ENCODE data around the gene SHFL.

Gene SHFL

GRCh38 chr19:10069046-10069445, 17.1 kb upstream of the SHFL start:
- H3K4me3 ChIP-seq (ENCODE audit: low read length) = no peak overlapping the region
- H3K9ac ChIP-seq (ENCODE audit: low read length) = no peak overlapping the region
- peaks cover 3% of the 10 kb centered on the region for H3K4me1 ChIP-seq (ENCODE audit: control insufficient read depth, low read depth, low read length)
- H3K27ac ChIP-seq (ENCODE audit: low read length) = no peak overlapping the region
- H3K9me3 ChIP-seq (ENCODE audit: control insufficient read depth, low read depth, low read length) = no peaks in the 10 kb centered on the region
- no peaks in the 10 kb centered on the region for H3K27me3 ChIP-seq (ENCODE audit: control insufficient read depth, insufficient read depth, low read length)
- H3K36me3 ChIP-seq (ENCODE audit: control insufficient read depth, low read depth, low read length) = no peaks in the 10 kb centered on the region

- H3K4me1 ChIP-seq (ENCODE audit: control insufficient read depth, low read depth, low read length) = peaks cover 3% of the 10 kb centered on the region
- H3K9me3 ChIP-seq (ENCODE audit: control insufficient read depth, low read depth, low read length) = no peaks in the 10 kb centered on the region
- H3K4me3 ChIP-seq (ENCODE audit: low read length) = no peak overlapping the region
- no peak overlapping the region for H3K9ac ChIP-seq (ENCODE audit: low read length)
- H3K27me3 ChIP-seq (ENCODE audit: control insufficient read depth, insufficient read depth, low read length) = no peaks in the 10 kb centered on the region
- no peaks in the 10 kb centered on the region for H3K36me3 ChIP-seq (ENCODE audit: control insufficient read depth, low read depth, low read length)
- H3K27ac ChIP-seq (ENCODE audit: low read length) = no peak overlapping the region
Measured at GRCh38 chr19:10070730-10071446, 15.2 kb upstream of the SHFL start.

- H3K36me3 ChIP-seq (ENCODE audit: control insufficient read depth, low read depth, low read length) = no peaks in the 10 kb centered on the region
- no peak overlapping the region for H3K9ac ChIP-seq (ENCODE audit: low read length)
- no peaks in the 10 kb centered on the region for H3K4me1 ChIP-seq (ENCODE audit: control insufficient read depth, low read depth, low read length)
- peaks cover 6% of the 10 kb centered on the region for H3K27me3 ChIP-seq (ENCODE audit: control insufficient read depth, insufficient read depth, low read length)
- H3K9me3 ChIP-seq (ENCODE audit: control insufficient read depth, low read depth, low read length) = no peaks in the 10 kb centered on the region
- H3K4me3 ChIP-seq (ENCODE audit: low read length) = no peak overlapping the region
- H3K27ac ChIP-seq (ENCODE audit: low read length) = no peak overlapping the region
Measured at GRCh38 chr19:10074153-10074552, 12.0 kb upstream of the SHFL start.

- no peak overlapping the region for H3K27ac ChIP-seq (ENCODE audit: low read length)
- no peaks in the 10 kb centered on the region for H3K9me3 ChIP-seq (ENCODE audit: control insufficient read depth, low read depth, low read length)
- H3K4me3 ChIP-seq (ENCODE audit: low read length) = no peak overlapping the region
- H3K4me1 ChIP-seq (ENCODE audit: control insufficient read depth, low read depth, low read length) = no peaks in the 10 kb centered on the region
- peaks cover 6% of the 10 kb centered on the region for H3K27me3 ChIP-seq (ENCODE audit: control insufficient read depth, insufficient read depth, low read length)
- no peak overlapping the region for H3K9ac ChIP-seq (ENCODE audit: low read length)
- H3K36me3 ChIP-seq (ENCODE audit: control insufficient read depth, low read depth, low read length) = no peaks in the 10 kb centered on the region
Measured at GRCh38 chr19:10076535-10076934, 9.6 kb upstream of the SHFL start.

- Histone ChIP-seq H3K9me3 (ENCODE audit: control insufficient read depth, low read depth, low read length) (no peaks in the 10 kb centered on the region), H3K4me3 (ENCODE audit: low read length) (no peak overlapping the region), H3K27ac (ENCODE audit: low read length) (no peak overlapping the region), H3K36me3 (ENCODE audit: control insufficient read depth, low read depth, low read length) (no peaks in the 10 kb centered on the region), H3K4me1 (ENCODE audit: control insufficient read depth, low read depth, low read length) (no peaks in the 10 kb centered on the region), H3K9ac (ENCODE audit: low read length) (no peak overlapping the region), H3K27me3 (ENCODE audit: control insufficient read depth, insufficient read depth, low read length) (peaks cover 6% of the 10 kb centered on the region)
Measured at GRCh38 chr19:10078329-10078728, 7.8 kb upstream of the SHFL start.

- Histone ChIP-seq H3K4me1 (ENCODE audit: control insufficient read depth, low read depth, low read length) (no peaks in the 10 kb centered on the region), H3K27ac (ENCODE audit: low read length) (no peak overlapping the region), H3K9ac (ENCODE audit: low read length) (no peak overlapping the region), H3K4me3 (ENCODE audit: low read length) (no peak overlapping the region), H3K9me3 (ENCODE audit: control insufficient read depth, low read depth, low read length) (no peaks in the 10 kb centered on the region), H3K36me3 (ENCODE audit: control insufficient read depth, low read depth, low read length) (no peaks in the 10 kb centered on the region), H3K27me3 (ENCODE audit: control insufficient read depth, insufficient read depth, low read length) (peaks cover 6% of the 10 kb centered on the region)
Measured at GRCh38 chr19:10079031-10079453, 7.1 kb upstream of the SHFL start.

GRCh38 chr19:10083911-10084310, 2.2 kb upstream of the SHFL start:
- no peaks in the 10 kb centered on the region for H3K36me3 ChIP-seq (ENCODE audit: control insufficient read depth, low read depth, low read length)
- H3K4me1 ChIP-seq (ENCODE audit: control insufficient read depth, low read depth, low read length) = no peaks in the 10 kb centered on the region
- no peak overlapping the region for H3K27ac ChIP-seq (ENCODE audit: low read length)
- no peak overlapping the region for H3K4me3 ChIP-seq (ENCODE audit: low read length)
- H3K27me3 ChIP-seq (ENCODE audit: control insufficient read depth, insufficient read depth, low read length) = peaks cover 20% of the 10 kb centered on the region
- H3K9ac ChIP-seq (ENCODE audit: low read length) = no peak overlapping the region
- no peaks in the 10 kb centered on the region for H3K9me3 ChIP-seq (ENCODE audit: control insufficient read depth, low read depth, low read length)

GRCh38 chr19:10084803-10085202, 1.3 kb upstream of the SHFL start:
- Histone ChIP-seq H3K27ac (ENCODE audit: low read length) (no peak overlapping the region), H3K4me3 (ENCODE audit: low read length) (no peak overlapping the region), H3K9ac (ENCODE audit: low read length) (no peak overlapping the region), H3K9me3 (ENCODE audit: control insufficient read depth, low read depth, low read length) (no peaks in the 10 kb centered on the region), H3K4me1 (ENCODE audit: control insufficient read depth, low read depth, low read length) (no peaks in the 10 kb centered on the region), H3K27me3 (ENCODE audit: control insufficient read depth, insufficient read depth, low read length) (peaks cover 20% of the 10 kb centered on the region), H3K36me3 (ENCODE audit: control insufficient read depth, low read depth, low read length) (no peaks in the 10 kb centered on the region)

GRCh38 chr19:10086591-10087192, 575 bp downstream of the SHFL start:
- H3K4me3 ChIP-seq (ENCODE audit: low read length) = peak overlapping the region; percentile 79
- H3K9ac ChIP-seq (ENCODE audit: low read length) = peak overlapping the region; percentile 28
- H3K27me3 ChIP-seq (ENCODE audit: control insufficient read depth, insufficient read depth, low read length) = peaks cover 20% of the 10 kb centered on the region
- H3K9me3 ChIP-seq (ENCODE audit: control insufficient read depth, low read depth, low read length) = no peaks in the 10 kb centered on the region
- H3K27ac ChIP-seq (ENCODE audit: low read length) = no peak overlapping the region
- no peaks in the 10 kb centered on the region for H3K36me3 ChIP-seq (ENCODE audit: control insufficient read depth, low read depth, low read length)
- H3K4me1 ChIP-seq (ENCODE audit: control insufficient read depth, low read depth, low read length) = no peaks in the 10 kb centered on the region

- Histone ChIP-seq H3K4me3 (ENCODE audit: low read length) (peak overlapping the region; percentile 79), H3K9me3 (ENCODE audit: control insufficient read depth, low read depth, low read length) (no peaks in the 10 kb centered on the region), H3K4me1 (ENCODE audit: control insufficient read depth, low read depth, low read length) (no peaks in the 10 kb centered on the region), H3K27ac (ENCODE audit: low read length) (no peak overlapping the region), H3K9ac (ENCODE audit: low read length) (no peak overlapping the region), H3K36me3 (ENCODE audit: control insufficient read depth, low read depth, low read length) (no peaks in the 10 kb centered on the region), H3K27me3 (ENCODE audit: control insufficient read depth, insufficient read depth, low read length) (peaks cover 20% of the 10 kb centered on the region)
Measured at GRCh38 chr19:10087296-10088061, 1.4 kb downstream of the SHFL start.

- H3K4me1 ChIP-seq (ENCODE audit: control insufficient read depth, low read depth, low read length) = no peaks in the 10 kb centered on the region
- no peak overlapping the region for H3K27ac ChIP-seq (ENCODE audit: low read length)
- H3K9me3 ChIP-seq (ENCODE audit: control insufficient read depth, low read depth, low read length) = no peaks in the 10 kb centered on the region
- H3K27me3 ChIP-seq (ENCODE audit: control insufficient read depth, insufficient read depth, low read length) = peaks cover 20% of the 10 kb centered on the region
- no peak overlapping the region for H3K4me3 ChIP-seq (ENCODE audit: low read length)
- no peaks in the 10 kb centered on the region for H3K36me3 ChIP-seq (ENCODE audit: control insufficient read depth, low read depth, low read length)
- H3K9ac ChIP-seq (ENCODE audit: low read length) = no peak overlapping the region
Measured at GRCh38 chr19:10088949-10089554, 2.9 kb downstream of the SHFL start.
